BLaER1 (cell line): ENCODE measurements around the gene WDFY2.

Experiments used
- H3K27ac ChIP-seq: shearing (Covaris generic); formaldehyde crosslinking; 2 replicates; pipeline ENCODE4 v1.8.1; 2022
- H3K27me3 ChIP-seq: shearing (Covaris generic); formaldehyde crosslinking; 2 replicates; pipeline ENCODE4 v1.8.1; 2022
- H3K36me3 ChIP-seq: shearing (Covaris generic); formaldehyde crosslinking; 2 replicates; pipeline ENCODE4 v1.8.1; 2022
- H3K4me1 ChIP-seq: shearing (Covaris generic); formaldehyde crosslinking; 2 replicates; pipeline ENCODE4 v1.8.1; 2022
- H3K4me2 ChIP-seq: shearing (Covaris generic); formaldehyde crosslinking; 2 replicates; pipeline ENCODE4 v1.8.1; 2022
- H3K4me3 ChIP-seq: shearing (Covaris generic); formaldehyde crosslinking; 2 replicates; pipeline ENCODE4 v1.8.1; 2022
- H3K9ac ChIP-seq: shearing (Covaris generic); formaldehyde crosslinking; 2 replicates; pipeline ENCODE4 v1.8.1; 2022
- H3K9me3 ChIP-seq: shearing (Covaris generic); formaldehyde crosslinking; 2 replicates; pipeline ENCODE4 v1.8.1; 2022
- H4K20me1 ChIP-seq: shearing (Covaris generic); formaldehyde crosslinking; 2 replicates; pipeline ENCODE4 v1.8.1; 2022
- Cebpa-rat ChIP-seq: shearing (Covaris generic); IDR thresholded peaks from 2 replicates; pipeline ENCODE4 v1.8.1; 2022

WDFY2 gene

DNA sequence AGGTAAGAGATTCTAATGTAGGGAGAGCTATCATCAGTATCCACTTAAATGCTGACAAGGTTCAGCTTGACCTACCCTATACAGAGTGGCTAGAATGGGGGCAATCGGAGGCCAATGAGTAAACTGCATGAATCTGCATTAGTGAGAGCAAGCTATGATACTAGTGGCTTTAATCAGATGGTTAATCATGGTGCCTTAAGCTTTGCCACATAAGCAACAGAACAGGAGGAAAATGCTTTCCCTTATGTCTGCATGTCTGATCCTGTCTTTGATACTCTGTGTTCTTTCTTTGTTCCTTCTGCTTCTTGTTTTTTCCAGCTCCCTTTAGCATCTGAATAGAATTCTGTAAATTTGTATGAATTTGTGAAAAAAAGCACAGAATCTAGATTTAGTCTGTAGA, 91.1 kb downstream of the WDFY2 start:
- Histone ChIP-seq H3K27me3 (no peaks in the 10 kb centered on the region), H3K27ac (no peak overlapping the region), H3K9ac (no peak overlapping the region), H3K4me3 (no peak overlapping the region), H3K36me3 (peaks cover 15% of the 10 kb centered on the region), H3K9me3 (peaks cover 21% of the 10 kb centered on the region), H3K4me1 (peaks cover 12% of the 10 kb centered on the region), H4K20me1 (no peaks in the 10 kb centered on the region; the same call in 1 of the 2 replicates), H3K4me2 (no peak overlapping the region)
- no peak for TF ChIP-seq Cebpa-rat

DNA sequence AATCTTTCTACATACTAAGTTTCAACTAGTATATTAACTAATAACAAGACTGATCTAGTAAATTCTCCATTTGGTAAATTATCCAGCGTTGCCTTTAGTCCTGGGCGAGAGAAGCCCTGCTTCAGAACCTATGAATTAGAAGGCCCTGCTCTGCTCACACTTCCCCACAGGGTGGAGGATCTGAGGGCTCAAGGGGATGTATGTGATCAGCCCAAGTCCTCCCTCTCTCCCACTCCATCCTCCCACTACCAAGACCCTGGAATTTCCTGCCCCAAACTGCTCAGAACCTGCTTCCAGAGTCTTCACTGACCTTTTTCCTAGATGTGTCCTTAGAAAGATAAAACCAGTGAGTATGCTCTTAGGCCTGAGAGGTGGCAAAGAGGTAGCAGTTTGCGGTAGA, 91.6 kb downstream of the WDFY2 start:
- Histone ChIP-seq H4K20me1 (no peaks in the 10 kb centered on the region; the same call in 1 of the 2 replicates), H3K36me3 (peaks cover 15% of the 10 kb centered on the region), H3K9ac (no peak overlapping the region), H3K4me1 (peaks cover 12% of the 10 kb centered on the region), H3K9me3 (peaks cover 18% of the 10 kb centered on the region), H3K4me2 (no peak overlapping the region), H3K27me3 (no peaks in the 10 kb centered on the region), H3K27ac (no peak overlapping the region), H3K4me3 (no peak overlapping the region)
- no peak for TF ChIP-seq Cebpa-rat

DNA sequence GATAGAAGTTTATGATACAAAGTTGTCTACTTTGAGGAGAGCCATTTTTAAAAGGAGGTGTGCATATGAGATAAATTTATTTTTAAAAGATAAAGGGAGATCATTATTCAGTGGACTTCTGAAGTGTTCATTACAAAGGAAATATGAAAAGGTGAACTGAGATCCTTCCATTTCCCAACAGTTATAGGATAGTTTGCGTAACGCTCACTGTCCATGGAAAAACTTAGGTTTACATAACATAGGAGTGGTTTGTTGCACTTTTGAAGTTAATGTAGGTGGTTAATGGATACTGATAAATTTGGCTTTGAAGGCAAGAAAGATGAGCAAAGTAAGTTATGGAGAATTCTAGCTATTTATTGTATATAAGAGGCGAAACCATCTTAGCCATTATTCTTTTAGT, 92.5 kb downstream of the WDFY2 start:
- H3K4me1 ChIP-seq, result peaks cover 12% of the 10 kb centered on the region

DNA sequence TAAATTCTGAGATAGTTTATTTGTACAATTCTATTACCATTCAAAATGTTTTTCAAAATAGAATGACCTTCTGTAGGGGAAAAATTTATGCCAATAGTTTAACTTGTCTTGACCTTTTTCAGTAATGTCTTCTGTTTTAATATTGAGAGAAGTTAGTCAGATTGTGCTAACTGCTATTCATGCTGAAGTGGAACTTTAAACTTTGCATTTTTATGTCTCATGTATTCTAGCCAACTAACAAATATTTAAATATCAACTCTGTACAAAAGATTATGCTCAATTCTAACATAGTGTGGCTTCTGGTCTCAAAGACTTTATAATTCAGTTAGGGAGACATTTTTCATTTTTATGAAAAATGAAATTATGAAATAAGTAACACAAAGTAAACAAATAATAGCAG, 94.2 kb downstream of the WDFY2 start:
- Histone ChIP-seq H4K20me1 (peaks cover 3% of the 10 kb centered on the region; the same call in 1 of the 2 replicates), H3K36me3 (peaks cover 15% of the 10 kb centered on the region; the same call in 1 of the 2 replicates), H3K9me3 (no peaks in the 10 kb centered on the region), H3K27me3 (no peaks in the 10 kb centered on the region), H3K4me3 (no peak overlapping the region), H3K27ac (no peak overlapping the region), H3K4me1 (peaks cover 2% of the 10 kb centered on the region), H3K4me2 (no peak overlapping the region), H3K9ac (no peak overlapping the region)
- no peak for TF ChIP-seq Cebpa-rat

More for the DNA sequence above, 92.5 kb downstream of the WDFY2 start:
- no peak overlapping the region for H3K9ac ChIP-seq
- H3K4me3 ChIP-seq, result no peak overlapping the region
- no peak overlapping the region for H3K4me2 ChIP-seq
- H3K9me3 ChIP-seq, result peaks cover 9% of the 10 kb centered on the region
- TF ChIP-seq Cebpa-rat, result no peak
- no peak overlapping the region for H3K27ac ChIP-seq
- H4K20me1 ChIP-seq, result no peaks in the 10 kb centered on the region; the same call in 1 of the 2 replicates
- peaks cover 15% of the 10 kb centered on the region for H3K36me3 ChIP-seq
- no peaks in the 10 kb centered on the region for H3K27me3 ChIP-seq

DNA sequence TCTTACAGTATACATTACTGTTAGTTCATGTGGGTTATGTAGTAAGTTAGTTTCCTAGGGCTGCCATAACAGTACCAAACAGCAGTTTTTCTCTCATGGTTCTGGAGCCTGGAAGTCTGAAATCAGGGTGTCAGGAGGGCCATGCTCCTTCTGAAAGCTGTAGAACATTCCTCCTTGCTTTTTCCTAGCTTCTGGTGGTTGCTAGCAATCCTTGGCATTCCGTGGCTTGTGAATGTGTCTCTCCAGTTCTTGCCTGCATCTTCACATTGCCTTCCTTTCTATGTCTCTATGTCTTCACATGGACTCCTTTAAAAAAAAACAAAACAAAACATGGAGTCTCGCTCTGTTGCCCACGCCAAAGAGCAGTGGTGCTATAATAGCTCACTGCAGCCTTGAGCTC, 95.4 kb downstream of the WDFY2 start:
- Histone ChIP-seq H3K27ac (no peak overlapping the region), H3K4me1 (no peaks in the 10 kb centered on the region), H3K9me3 (no peaks in the 10 kb centered on the region), H4K20me1 (peaks cover 9% of the 10 kb centered on the region; the same call in 1 of the 2 replicates), H3K4me2 (no peak overlapping the region), H3K27me3 (no peaks in the 10 kb centered on the region), H3K4me3 (no peak overlapping the region), H3K36me3 (peaks cover 18% of the 10 kb centered on the region; the same call in 1 of the 2 replicates), H3K9ac (no peak overlapping the region)
- no peak for TF ChIP-seq Cebpa-rat

DNA sequence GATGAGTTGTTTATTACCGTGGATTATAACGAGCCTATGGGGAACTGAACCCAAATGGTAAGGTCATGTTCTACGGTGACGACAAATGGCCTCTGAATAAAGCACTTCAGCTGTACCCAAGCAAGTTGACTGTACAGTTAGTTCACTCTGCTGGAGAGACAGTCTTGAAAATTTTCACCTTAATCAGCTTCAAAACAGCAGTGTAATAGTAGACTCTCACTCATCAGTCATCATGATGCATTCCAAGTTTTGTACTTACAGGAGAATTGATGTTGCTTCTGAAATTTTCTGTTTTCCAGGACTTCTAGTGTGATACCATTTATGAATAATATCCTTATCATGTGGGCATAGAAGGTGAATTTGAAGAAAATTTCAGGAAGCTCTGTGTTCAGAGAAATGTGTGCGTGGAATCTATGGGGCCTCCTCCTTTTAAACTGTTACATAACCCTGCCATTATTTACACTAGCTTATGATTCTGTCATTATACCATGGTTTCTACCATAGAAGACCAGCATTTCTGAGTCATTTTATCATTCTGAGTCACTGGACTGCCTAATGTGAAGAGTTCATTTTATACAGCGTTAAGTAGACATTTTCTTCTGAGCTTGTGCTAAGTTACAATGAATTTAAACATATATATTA, 96.9 kb downstream of the WDFY2 start:
- H3K9me3 ChIP-seq, result no peaks in the 10 kb centered on the region
- no peak overlapping the region for H3K4me3 ChIP-seq
- no peak for TF ChIP-seq Cebpa-rat
- no peaks in the 10 kb centered on the region for H3K27me3 ChIP-seq
- H4K20me1 ChIP-seq, result peaks cover 9% of the 10 kb centered on the region; the same call in 1 of the 2 replicates
- no peak overlapping the region for H3K4me2 ChIP-seq
- H3K27ac ChIP-seq, result no peak overlapping the region
- peaks cover 14% of the 10 kb centered on the region; the same call in 1 of the 2 replicates for H3K36me3 ChIP-seq
- H3K4me1 ChIP-seq, result no peaks in the 10 kb centered on the region
- no peak overlapping the region for H3K9ac ChIP-seq

DNA sequence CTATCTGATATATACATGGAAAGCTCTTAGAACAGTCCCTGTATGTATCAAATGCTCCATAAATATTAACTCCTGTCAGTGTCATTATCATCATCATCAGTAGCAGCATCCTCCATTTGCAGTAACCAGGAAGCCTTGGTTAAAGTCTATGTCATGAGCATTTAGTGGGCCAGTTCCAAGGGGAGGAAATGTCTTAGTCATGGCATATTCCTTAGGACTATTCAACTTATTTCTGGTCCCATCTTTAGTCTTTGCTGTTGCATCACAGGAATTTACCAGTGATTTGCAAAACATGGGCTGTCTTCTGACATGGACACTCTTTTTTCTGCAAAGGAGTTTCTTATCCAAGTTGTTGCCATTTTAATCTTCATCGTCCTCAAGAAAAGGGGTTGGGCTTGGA, 98.4 kb downstream of the WDFY2 start:
- Histone ChIP-seq H3K4me2 (no peak overlapping the region), H3K9me3 (no peaks in the 10 kb centered on the region), H3K4me3 (no peak overlapping the region), H4K20me1 (peaks cover 9% of the 10 kb centered on the region; the same call in 1 of the 2 replicates), H3K27me3 (no peaks in the 10 kb centered on the region), H3K9ac (no peak overlapping the region), H3K36me3 (peaks cover 13% of the 10 kb centered on the region; the same call in 1 of the 2 replicates), H3K27ac (no peak overlapping the region), H3K4me1 (no peaks in the 10 kb centered on the region)
- TF ChIP-seq Cebpa-rat, result no peak

DNA sequence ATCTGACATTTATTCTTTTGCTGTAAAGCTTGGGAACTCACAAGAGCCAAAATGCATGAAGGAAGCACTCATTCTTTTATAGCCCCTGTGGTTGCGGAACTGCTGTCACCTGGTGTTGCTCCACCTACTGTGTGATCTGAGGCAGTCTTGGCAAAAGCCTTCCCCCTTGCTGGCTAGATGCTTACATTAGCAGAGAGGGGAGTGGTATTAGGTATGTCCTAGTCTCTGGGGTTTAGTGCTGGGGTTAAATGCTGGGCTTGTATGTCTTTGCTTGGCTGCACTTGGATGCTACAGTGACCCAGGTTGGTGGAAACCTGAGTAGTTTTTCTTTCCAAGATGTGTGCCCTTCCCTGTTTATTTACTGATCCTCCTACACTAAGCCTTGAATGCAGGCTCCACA, 99.3 kb downstream of the WDFY2 start:
- H3K4me2 ChIP-seq, result no peak overlapping the region
- no peaks in the 10 kb centered on the region for H3K4me1 ChIP-seq
- H4K20me1 ChIP-seq, result peaks cover 9% of the 10 kb centered on the region; the same call in 1 of the 2 replicates
- H3K27me3 ChIP-seq, result no peaks in the 10 kb centered on the region
- H3K4me3 ChIP-seq, result no peak overlapping the region
- H3K9ac ChIP-seq, result no peak overlapping the region
- TF ChIP-seq Cebpa-rat, result no peak
- no peaks in the 10 kb centered on the region for H3K9me3 ChIP-seq
- H3K36me3 ChIP-seq, result peaks cover 13% of the 10 kb centered on the region; the same call in 1 of the 2 replicates
- no peak overlapping the region for H3K27ac ChIP-seq

DNA sequence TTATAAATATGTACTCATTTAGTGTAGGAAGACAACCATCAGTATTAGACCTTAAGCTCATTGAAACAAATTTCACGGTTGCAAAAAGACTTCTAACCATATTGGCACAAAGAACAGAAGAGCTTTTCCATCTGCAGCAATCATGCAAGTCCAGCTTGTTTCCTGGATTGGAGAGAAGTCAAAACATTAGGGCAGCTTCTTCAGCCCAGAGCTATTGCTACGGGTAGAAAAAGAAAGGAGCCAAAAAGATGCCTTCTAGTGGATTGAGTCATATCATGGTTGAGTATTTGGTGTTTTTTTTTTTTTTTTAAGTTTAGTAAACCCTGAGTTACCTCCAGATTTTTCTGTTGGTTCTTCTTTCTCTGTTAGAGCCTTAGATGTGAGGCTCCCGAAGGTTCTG, 99.8 kb downstream of the WDFY2 start:
- Histone ChIP-seq H3K4me1 (no peaks in the 10 kb centered on the region), H3K27ac (no peak overlapping the region), H3K9me3 (no peaks in the 10 kb centered on the region), H4K20me1 (peaks cover 9% of the 10 kb centered on the region; the same call in 1 of the 2 replicates), H3K4me2 (no peak overlapping the region), H3K9ac (no peak overlapping the region), H3K36me3 (peaks cover 13% of the 10 kb centered on the region; the same call in 1 of the 2 replicates), H3K27me3 (no peaks in the 10 kb centered on the region), H3K4me3 (no peak overlapping the region)
- no peak for TF ChIP-seq Cebpa-rat

DNA sequence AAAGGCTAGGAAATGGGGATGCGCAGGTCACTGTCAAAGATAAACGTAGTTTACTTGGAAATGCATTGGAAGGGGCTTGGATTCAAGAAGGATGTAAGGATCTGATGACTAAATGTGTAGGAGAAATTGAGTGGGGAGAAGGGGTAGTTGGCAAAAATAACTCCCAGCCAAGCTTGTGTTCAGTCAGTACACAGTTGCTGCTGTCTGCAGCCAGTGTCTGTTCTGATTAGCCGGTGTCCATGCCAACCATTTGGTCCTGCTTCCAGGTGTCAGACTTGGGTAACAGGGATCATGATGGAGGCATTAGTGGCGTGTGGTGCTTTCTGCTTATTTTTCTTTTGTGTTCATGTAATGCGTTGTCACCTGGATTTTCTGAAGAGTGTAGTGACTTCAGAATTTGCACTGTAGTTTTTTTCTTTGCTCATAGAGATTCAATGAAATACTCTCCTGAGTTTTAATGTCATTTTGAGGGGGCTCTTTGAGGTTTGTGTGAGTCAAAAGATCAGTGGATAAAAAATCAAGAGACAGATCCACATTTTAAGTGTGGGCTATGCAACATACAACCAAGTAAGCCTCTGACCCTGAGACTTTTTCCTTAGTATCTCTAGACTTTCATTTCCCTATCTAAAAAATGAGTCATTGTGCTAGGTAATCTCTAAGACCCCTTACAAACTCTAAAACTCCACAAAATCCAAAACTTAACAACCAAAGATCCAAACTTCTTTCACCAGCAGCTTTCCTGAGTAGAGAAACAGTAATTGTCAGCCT, 103.9 kb downstream of the WDFY2 start:
- TF ChIP-seq Cebpa-rat, result no peak
- Histone ChIP-seq H3K9me3 (no peaks in the 10 kb centered on the region), H3K27me3 (no peaks in the 10 kb centered on the region), H3K4me1 (no peaks in the 10 kb centered on the region), H4K20me1 (peaks cover 9% of the 10 kb centered on the region; the same call in 1 of the 2 replicates), H3K36me3 (0 out of 2 replicates have a peak, but pooled peaks cover 3% of the 10 kb centered on the region), H3K27ac (no peak overlapping the region), H3K9ac (no peak overlapping the region), H3K4me3 (no peak overlapping the region), H3K4me2 (no peak overlapping the region)
